H1 (cell line): ENCODE data around the gene SRRM5. TPM values are rescaled to one million over a fixed set of nuclear protein-coding genes. Genes with fewer than 3 reads are reported as not detected.
"Not testable (repeated sequence)": the region's sequence is repeated elsewhere in the genome, so short reads cannot be mapped to it uniquely, and the experiment has no call there.

ENCODE experiments used
- CTCF ChIA-PET: fragments of 300-600 bp; sonication (Branson Sonifier 250); formaldehyde crosslinking; loops from one replicate; lab custom pipeline; 2021; ENCODE audit not compliant: partially characterized antibody; lab: Charles Lee
- POLR2A ChIA-PET: fragments of 300-600 bp; sonication (Branson Sonifier 250); formaldehyde crosslinking; loops from one replicate; lab custom pipeline; 2021; ENCODE audit warnings: inconsistent platforms; ENCODE audit not compliant: partially characterized antibody; lab: Charles Lee
- DNase-seq, 2 experiments: peaks; one replicate each; pipeline versions ENCODE4 v3.0.0 to v3.0.0-alpha.2; 2010 to 2022; ENCODE audit warnings: low spot score in 2 of 2, low read depth in 1 of 2, mixed read lengths in 1 of 2
- FAIRE-seq: peaks from 2 replicates; lab custom pipeline; 2011; peaks lifted over from hg19 to GRCh38; lab: Jason Lieb, UNC
- H2AFZ ChIP-seq: 2 replicates; pipeline ENCODE4 v1.8.1; 2012; ENCODE audit warnings: low read length, inconsistent platforms
- H2AK5ac ChIP-seq: 2 replicates; pipeline ENCODE4 v1.6.1; 2013; ENCODE audit warnings: low read depth, low read length
- H2BK120ac ChIP-seq: replicated peaks from 2 replicates; pipeline ENCODE3; 2013; ENCODE audit warnings: low read depth, low read length, inconsistent platforms
- H2BK12ac ChIP-seq: 2 replicates; pipeline ENCODE4 v1.6.1; 2013; ENCODE audit warnings: low read depth, low read length
- H2BK15ac ChIP-seq: 2 replicates; pipeline ENCODE4 v1.6.1; 2013; ENCODE audit warnings: low read length
- H2BK20ac ChIP-seq: 2 replicates; pipeline ENCODE4 v1.6.1; 2013; ENCODE audit warnings: low read length
- H2BK5ac ChIP-seq: 2 replicates; pipeline ENCODE4 v1.6.1; 2013; ENCODE audit warnings: low read depth, low read length
- H3K14ac ChIP-seq: 2 replicates; pipeline ENCODE4 v1.6.1; 2013; ENCODE audit warnings: inconsistent platforms; ENCODE audit not compliant: insufficient read length
- H3K18ac ChIP-seq: 2 replicates; pipeline ENCODE4 v1.6.1; 2013; ENCODE audit warnings: low read length; ENCODE audit errors: extremely low read depth
- H3K23ac ChIP-seq: 2 replicates; pipeline ENCODE4 v1.6.1; 2013; ENCODE audit warnings: inconsistent platforms; ENCODE audit not compliant: insufficient read length
- H3K23me2 ChIP-seq: 2 replicates; pipeline ENCODE4 v1.6.1; 2013; ENCODE audit warnings: low read depth, low read length
- H3K27ac ChIP-seq: 2 replicates; pipeline ENCODE4 v1.6.1; 2011; ENCODE audit warnings: low read depth, low read length, inconsistent platforms
- H3K27me3 ChIP-seq, 4 experiments: replicated peaks in 1 of 4; 1 replicate in 1 of 4; 2 replicates in 3 of 4; pipeline versions ENCODE4 v1.6.1 to v1.8.1; 2011 to 2013; ENCODE audit warnings: low read length in 3 of 4, mild to moderate bottlenecking in 3 of 4, inconsistent platforms in 2 of 4, mixed read lengths in 2 of 4, moderate library complexity in 1 of 4; ENCODE audit not compliant: control insufficient read depth in 3 of 4, insufficient read depth in 3 of 4; ENCODE audit errors: extremely low read depth in 1 of 4
- H3K36me3 ChIP-seq, 4 experiments: 2 replicates each; pipeline versions ENCODE4 v1.6.1 to v1.8.1; 2011 to 2013; ENCODE audit warnings: mild to moderate bottlenecking in 4 of 4, low read length in 3 of 4, moderate library complexity in 2 of 4, control low read depth in 1 of 4, inconsistent platforms in 1 of 4; ENCODE audit not compliant: insufficient read depth in 4 of 4, control insufficient read depth in 2 of 4
- H3K4ac ChIP-seq: replicated peaks from 2 replicates; pipeline ENCODE3; 2013; ENCODE audit warnings: low read length, low read depth, mixed read lengths, inconsistent platforms; ENCODE audit not compliant: insufficient read length
- H3K4me1 ChIP-seq, 4 experiments: replicated peaks in 1 of 4; 1 replicate in 1 of 4; 2 replicates in 3 of 4; pipeline versions ENCODE4 v1.6.1 to v1.8.1; 2011 to 2013; ENCODE audit warnings: low read length in 3 of 4, inconsistent platforms in 2 of 4, mixed read lengths in 1 of 4; ENCODE audit not compliant: insufficient read depth in 4 of 4, control insufficient read depth in 3 of 4
- H3K4me2 ChIP-seq, 2 experiments: 2 replicates each; pipeline versions ENCODE4 v1.6.1 to v1.8.1; 2011 to 2013; ENCODE audit warnings: low read depth in 2 of 2, low read length in 2 of 2, control low read depth in 1 of 2, inconsistent platforms in 1 of 2, mild to moderate bottlenecking in 1 of 2; ENCODE audit not compliant: insufficient read depth in 1 of 2
- H3K4me3 ChIP-seq, 4 experiments: fragments of 200-600, 300-600 bp in 1 of 4; sonication (generic), shearing (Covaris generic), sonication (Bioruptor Twin) in 1 of 4; 2 replicates each; pipeline versions ENCODE4 v1.5.1 to v1.8.1; 2011 to 2016; ENCODE audit warnings: low read length in 4 of 4, low read depth in 3 of 4, control low read depth in 2 of 4, inconsistent platforms in 2 of 4, mild to moderate bottlenecking in 2 of 4, mixed read lengths in 1 of 4, moderate library complexity in 1 of 4; ENCODE audit not compliant: insufficient read depth in 2 of 4; ENCODE audit errors: extremely low read depth in 1 of 4
- H3K56ac ChIP-seq: replicated peaks from 2 replicates; pipeline ENCODE3; 2013; ENCODE audit warnings: low read depth, mild to moderate bottlenecking, mixed read lengths, low read length, inconsistent platforms; ENCODE audit not compliant: insufficient read length
- H3K79me1 ChIP-seq: 2 replicates; pipeline ENCODE4 v1.6.1; 2013; ENCODE audit warnings: low read depth, low read length, control low read depth
- H3K79me2 ChIP-seq, 2 experiments: 2 replicates each; pipeline versions ENCODE4 v1.6.1 to v1.8.1; 2012 to 2013; ENCODE audit warnings: low read length in 2 of 2, mild to moderate bottlenecking in 2 of 2, inconsistent platforms in 1 of 2; ENCODE audit not compliant: insufficient read depth in 2 of 2, control insufficient read depth in 1 of 2
- H3K9ac ChIP-seq, 4 experiments: replicated peaks in 1 of 4; 1 replicate in 1 of 4; 2 replicates in 3 of 4; pipeline versions ENCODE4 v1.6.1 to v1.8.1; 2011 to 2013; ENCODE audit warnings: low read depth in 3 of 4, low read length in 3 of 4, control low read depth in 2 of 4, mild to moderate bottlenecking in 2 of 4, moderate library complexity in 2 of 4, inconsistent platforms in 1 of 4; ENCODE audit errors: extremely low read depth in 1 of 4
- H3K9me3 ChIP-seq, 2 experiments: 2 replicates each; pipeline versions ENCODE4 v1.6.1 to v1.8.1; 2012 to 2013; ENCODE audit warnings: mild to moderate bottlenecking in 2 of 2, moderate library complexity in 2 of 2, control low read depth in 1 of 2, inconsistent platforms in 1 of 2, low read depth in 1 of 2, low read length in 1 of 2, mixed read lengths in 1 of 2; ENCODE audit not compliant: insufficient read depth in 2 of 2
- H4K20me1 ChIP-seq, 2 experiments: replicated peaks in 1 of 2; 2 replicates each; pipeline versions ENCODE3 to v1.8.1; 2011 to 2013; ENCODE audit warnings: inconsistent platforms in 2 of 2, low read length in 2 of 2, mild to moderate bottlenecking in 1 of 2; ENCODE audit not compliant: insufficient read depth in 2 of 2, control insufficient read depth in 1 of 2
- H4K5ac ChIP-seq: 2 replicates; pipeline ENCODE4 v1.6.1; 2013; ENCODE audit warnings: low read length, low read depth, mixed read lengths, inconsistent platforms; ENCODE audit not compliant: insufficient read length
- H4K8ac ChIP-seq: 2 replicates; pipeline ENCODE4 v1.8.0; 2013; ENCODE audit warnings: mild to moderate bottlenecking, moderate library complexity, low read length, inconsistent platforms; ENCODE audit not compliant: insufficient read depth; ENCODE audit errors: extremely low read depth
- H4K91ac ChIP-seq: replicated peaks from 2 replicates; pipeline ENCODE3; 2013; ENCODE audit warnings: low read length, mixed read lengths, inconsistent platforms; ENCODE audit not compliant: insufficient read length
- KDM4A ChIP-seq: IDR thresholded peaks from one replicate; pipeline ENCODE4 v1.7.1; 2012; ENCODE audit warnings: low read depth, mild to moderate bottlenecking, moderate library complexity, low read length, inconsistent platforms; ENCODE audit not compliant: severe bottlenecking
- WGBS, 2 experiments: shearing (Covaris generic) in 1 of 2; methylation state at CpG; one replicate each; pipeline versions ENCODE4 v1.1.6 to v1.1.7; 2013 to 2015; ENCODE audit warnings: low lambda C conversion rate in 2 of 2, mixed read lengths in 2 of 2, inconsistent platforms in 1 of 2, low coverage in 1 of 2, missing lambda C conversion rate in 1 of 2; ENCODE audit not compliant: insufficient replicate concordance in 2 of 2, insufficient coverage in 1 of 2, insufficient read length in 1 of 2; ENCODE audit errors: extremely low coverage in 1 of 2, missing lambda C conversion rate in 1 of 2; 5-methylcytosine and 5-hydroxymethylcytosine counted together
- polyA plus RNA-seq, 7 experiments: library from polyadenylated mRNA; depleted of rRNA in 3 of 7; stranded (reverse) in 5 of 7; unstranded in 2 of 7; fragments of >200 nt in 5 of 7; fragments of 200-250 nt in 2 of 7; gene quantifications; 1 replicate in 5 of 7; 2 replicates in 1 of 7; 4 replicates in 1 of 7; pipeline versions ENCODE4 v1.2.1 to v1.2.3, GENCODE V29; 2011 to 2013; ENCODE audit warnings: missing spikeins in 2 of 7, mixed read lengths in 2 of 7
- total RNA-seq: library from RNA; stranded (reverse); fragmentation: NEBNext Ultra II Directional; extraction: Animal tissue kit (Norgen Biotek cat#: 25700); gene quantifications from 2 replicates; pipeline ENCODE4 v1.2.1, GENCODE V29; 2021

Gene SRRM5
- total and polyA plus RNA-seq, 2 of the 8 experiments (the other 6 are each of a cell fraction or from before 2014, with no cell fraction given) = 0.06 to 0.11 TPM

GRCh38 chr19:43635561-43635940 is 23.7 kb downstream of the SRRM5 start:
- ChIA-PET POLR2A (interaction anchor here (0.8 to 2.0 kb wide), 7 partner anchors 9 to 102 kb away, joined by 3 to 9 read pairs (median 4); partner anchors contain the start of gene ZNF575), CTCF (interaction anchor here (0.6 to 3.5 kb wide), 3 partner anchors 10 to 40 kb away, joined by 3 to 22 read pairs (median 3); partner anchors contain the start of gene IRGQ)
- not testable (repeated sequence) for H2BK20ac ChIP-seq, H2AK5ac ChIP-seq, H3K9ac ChIP-seq, H2BK120ac ChIP-seq, H3K4ac ChIP-seq, H2BK15ac ChIP-seq, H3K79me2 ChIP-seq, H3K14ac ChIP-seq, H4K91ac ChIP-seq, H4K5ac ChIP-seq, H2AFZ ChIP-seq, H2BK12ac ChIP-seq, H3K27ac ChIP-seq, H3K79me1 ChIP-seq, DNase-seq, H3K36me3 ChIP-seq, H4K20me1 ChIP-seq, H3K9me3 ChIP-seq, H3K23ac ChIP-seq
- Histone ChIP-seq H2BK5ac (0 out of 2 replicates have a peak overlapping the region, but pooled peaks have one; percentile 66), H3K56ac (peak overlapping the region; percentile 19), H3K23me2 (peaks cover 20% of the 10 kb centered on the region), H3K4me2 (peak overlapping the region; percentile 81 to 91), H3K18ac (peak overlapping the region; percentile 48; the same call in 1 of the 2 replicates), H3K4me3 (peak overlapping the region; percentile 43 to 66 (median 59); a peak in 7 of 8 replicates), H3K4me1 (peaks cover 9 to 30% (median 20%) of the 10 kb centered on the region in 4 experiments), H3K27me3 (peaks cover 9 to 33% (median 22%) of the 10 kb centered on the region in 4 experiments), H4K8ac (peak overlapping the region; percentile 84; the same call in 1 of the 2 replicates)
- FAIRE-seq = peak; percentile 13
- TF ChIP-seq KDM4A = peak; percentile 4
- 8% methylated on average over 2 of the region's 2 CpGs; no CpG with 5 or more reads in 1 of the 2 experiments for WGBS, 2 experiments
